H9 (cell line): ENCODE data around the gene RAB11FIP4. TPM values are rescaled to one million over a fixed set of nuclear protein-coding genes. Genes with fewer than 3 reads are reported as not detected.

Experiments used
- DNase-seq: peaks from one replicate; pipeline ENCODE4 v3.0.0-alpha.2; 2017
- H2AFZ ChIP-seq: one replicate; pipeline ENCODE4 v1.6.1; 2013; ENCODE audit warnings: mild to moderate bottlenecking, low read length, control low read depth, moderate library complexity
- H2AK5ac ChIP-seq: 2 replicates; pipeline ENCODE4 v1.6.1; 2013; ENCODE audit warnings: low read length, control low read depth, mixed read lengths; ENCODE audit not compliant: insufficient read length
- H2BK120ac ChIP-seq: one replicate; pipeline ENCODE4 v1.6.1; 2013; ENCODE audit warnings: low read depth, mild to moderate bottlenecking, low read length, control low read depth, inconsistent platforms; ENCODE audit not compliant: poor library complexity, severe bottlenecking
- H2BK12ac ChIP-seq: 2 replicates; pipeline ENCODE4 v1.6.1; 2013; ENCODE audit warnings: low read length, control low read depth, mixed read lengths, low read depth; ENCODE audit not compliant: insufficient read length
- H2BK15ac ChIP-seq: 2 replicates; pipeline ENCODE4 v1.6.1; 2013; ENCODE audit warnings: low read depth, low read length, control low read depth
- H2BK20ac ChIP-seq: one replicate; pipeline ENCODE4 v1.6.1; 2013; ENCODE audit warnings: low read depth, mild to moderate bottlenecking, low read length, control low read depth, inconsistent platforms; ENCODE audit not compliant: poor library complexity, severe bottlenecking
- H2BK5ac ChIP-seq: 2 replicates; pipeline ENCODE4 v1.6.1; 2013; ENCODE audit warnings: low read length, control low read depth, mixed read lengths; ENCODE audit not compliant: insufficient read length
- H3K14ac ChIP-seq: 2 replicates; pipeline ENCODE4 v1.6.1; 2013; ENCODE audit warnings: low read length, control low read depth; ENCODE audit not compliant: insufficient read depth
- H3K18ac ChIP-seq: 2 replicates; pipeline ENCODE4 v1.6.1; 2013; ENCODE audit warnings: low read depth, mild to moderate bottlenecking, mixed read lengths, low read length, control low read depth; ENCODE audit not compliant: insufficient read length
- H3K23ac ChIP-seq: 2 replicates; pipeline ENCODE4 v1.6.1; 2013; ENCODE audit warnings: low read length, control low read depth, mixed read lengths, low read depth; ENCODE audit not compliant: insufficient read length
- H3K23me2 ChIP-seq: 2 replicates; pipeline ENCODE4 v1.6.1; 2013; ENCODE audit warnings: low read depth, mild to moderate bottlenecking, mixed read lengths, low read length, control low read depth; ENCODE audit not compliant: insufficient read length, poor library complexity, severe bottlenecking
- H3K27ac ChIP-seq: 2 replicates; pipeline ENCODE4 v1.5.1; 2013; ENCODE audit warnings: low read length, control low read depth, mixed read lengths, low read depth; ENCODE audit not compliant: insufficient read length
- H3K27me3 ChIP-seq: 2 replicates; pipeline ENCODE4 v1.6.1; 2013; ENCODE audit warnings: low read length, control low read depth, inconsistent platforms; ENCODE audit not compliant: insufficient read depth
- H3K4ac ChIP-seq: 2 replicates; pipeline ENCODE4 v1.6.1; 2013; ENCODE audit warnings: low read depth, mild to moderate bottlenecking, control low read depth, inconsistent platforms, low read length, moderate library complexity
- H3K4me1 ChIP-seq: 2 replicates; pipeline ENCODE4 v1.6.1; 2013; ENCODE audit warnings: low read length, control low read depth, inconsistent platforms; ENCODE audit not compliant: insufficient read depth
- H3K4me2 ChIP-seq: 2 replicates; pipeline ENCODE4 v1.6.1; 2013; ENCODE audit warnings: low read length, control low read depth, mixed read lengths; ENCODE audit not compliant: insufficient read length, insufficient read depth
- H3K56ac ChIP-seq: 2 replicates; pipeline ENCODE4 v1.6.1; 2013; ENCODE audit warnings: low read depth, mild to moderate bottlenecking, mixed read lengths, low read length, control low read depth; ENCODE audit not compliant: insufficient read length
- H3K79me1 ChIP-seq: 2 replicates; pipeline ENCODE4 v1.6.1; 2013; ENCODE audit warnings: low read depth, mild to moderate bottlenecking, moderate library complexity, low read length, control low read depth, inconsistent platforms; ENCODE audit not compliant: insufficient read depth, poor library complexity, severe bottlenecking
- H3K79me2 ChIP-seq: 2 replicates; pipeline ENCODE4 v1.6.1; 2013; ENCODE audit warnings: low read length, control low read depth, inconsistent platforms; ENCODE audit not compliant: insufficient read depth
- H3K9ac ChIP-seq: 2 replicates; pipeline ENCODE4 v1.6.1; 2013; ENCODE audit warnings: low read length, control low read depth, mixed read lengths; ENCODE audit not compliant: insufficient read length; ENCODE audit errors: extremely low read depth
- H3K9me3 ChIP-seq: one replicate; pipeline ENCODE4 v1.6.1; 2013; ENCODE audit warnings: low read depth, low read length, inconsistent platforms; ENCODE audit not compliant: control insufficient read depth
- H3T11ph ChIP-seq: one replicate; pipeline ENCODE4 v1.6.1; 2013; ENCODE audit warnings: mild to moderate bottlenecking, low read length, control low read depth, inconsistent platforms
- H4K20me1 ChIP-seq: one replicate; pipeline ENCODE4 v1.6.1; 2013; ENCODE audit not compliant: control insufficient read depth, insufficient read length, insufficient read depth
- H4K5ac ChIP-seq: 2 replicates; pipeline ENCODE4 v1.6.1; 2013; ENCODE audit warnings: low read depth, mild to moderate bottlenecking, mixed read lengths, low read length, control low read depth; ENCODE audit not compliant: insufficient read length
- H4K8ac ChIP-seq: replicated peaks from 2 replicates; pipeline ENCODE4 v1.6.1; 2013; ENCODE audit warnings: low read length, control low read depth, mixed read lengths, low read depth; ENCODE audit not compliant: insufficient read length
- H4K91ac ChIP-seq: 2 replicates; pipeline ENCODE4 v1.6.1; 2013; ENCODE audit warnings: low read depth, mild to moderate bottlenecking, moderate library complexity, mixed read lengths, low read length, control low read depth; ENCODE audit not compliant: insufficient read length
- H3K27ac Mint-ChIP-seq, 3 experiments: 2 replicates in 2 of 3; 3 replicates in 1 of 3; pipeline ENCODE4 v1.8.0; 2020 to 2021; ENCODE audit warnings: mixed read lengths in 3 of 3, mild to moderate bottlenecking in 1 of 3, moderate library complexity in 1 of 3
- H3K27me3 Mint-ChIP-seq: 2 replicates; pipeline ENCODE4 v1.8.0; 2021; ENCODE audit warnings: low read depth, mild to moderate bottlenecking, moderate library complexity, mixed read lengths
- H3K36me3 Mint-ChIP-seq, 3 experiments: 2 replicates in 2 of 3; 3 replicates in 1 of 3; pipeline ENCODE4 v1.8.0; 2020 to 2021; ENCODE audit warnings: low read depth in 3 of 3, mixed read lengths in 3 of 3; ENCODE audit not compliant: insufficient read depth in 1 of 3
- H3K4me1 Mint-ChIP-seq, 2 experiments: 2 replicates each; pipeline ENCODE4 v1.8.0; 2020; ENCODE audit warnings: mixed read lengths in 2 of 2
- H3K4me3 Mint-ChIP-seq, 2 experiments: 2 replicates in 1 of 2; 3 replicates in 1 of 2; pipeline ENCODE4 v1.8.0; 2020 to 2021; ENCODE audit warnings: mild to moderate bottlenecking in 2 of 2, mixed read lengths in 2 of 2, moderate library complexity in 1 of 2
- H3K9me3 Mint-ChIP-seq, 2 experiments: 2 replicates in 1 of 2; 3 replicates in 1 of 2; pipeline ENCODE4 v1.8.0; 2020; ENCODE audit warnings: mild to moderate bottlenecking in 2 of 2, mixed read lengths in 2 of 2, moderate library complexity in 1 of 2
- CTCF ChIP-seq: fragments of 200-600 bp; sonication (generic); conservative IDR thresholded peaks from 3 replicates; pipeline ENCODE4 v1.8.0; 2021; ENCODE audit warnings: antibody characterized with exemption, mild to moderate bottlenecking
- WGBS: extraction: QIAGEN DNeasy Blood & Tissue Kit; methylation state at CpG from one replicate; pipeline ENCODE4 v1.1.7; 2013; ENCODE audit warnings: missing lambda C conversion rate, low lambda C conversion rate, mixed read lengths; ENCODE audit not compliant: insufficient read length; ENCODE audit errors: extremely low coverage; 5-methylcytosine and 5-hydroxymethylcytosine counted together
- total RNA-seq: library from RNA; stranded (reverse); gene quantifications from 2 replicates; pipeline ENCODE4 v1.2.1, GENCODE V29; 2021

The RAB11FIP4 gene
- total RNA-seq, 1 experiment from 2014 or later = 25.7 TPM

GRCh38 chr17:31479062-31479408, 87.6 kb downstream of the RAB11FIP4 start:
- no peak overlapping the region for H3T11ph ChIP-seq
- H3K23me2 ChIP-seq = no peaks in the 10 kb centered on the region
- no peaks in the 10 kb centered on the region for H3K79me1 ChIP-seq
- no CpG with 5 or more reads among the region's 1 CpG for WGBS
- no peak overlapping the region for H2BK20ac ChIP-seq
- H4K5ac ChIP-seq = no peak overlapping the region
- no peaks in the 10 kb centered on the region for H3K36me3 Mint-ChIP-seq
- H3K4me1 Mint-ChIP-seq = peaks cover 8 to 31% of the 10 kb centered on the region in 2 experiments
- H3K4me2 ChIP-seq = no peak overlapping the region
- no peak overlapping the region for H4K8ac ChIP-seq
- H3K23ac ChIP-seq = no peak overlapping the region
- H3K9ac ChIP-seq = no peak overlapping the region
- H3K79me2 ChIP-seq = no peaks in the 10 kb centered on the region
- no peak for DNase-seq
- H3K9me3 ChIP-seq = no peaks in the 10 kb centered on the region
- no peak overlapping the region for H3K4ac ChIP-seq
- H3K27me3 Mint-ChIP-seq = no peaks in the 10 kb centered on the region; the same call in none of the 2 replicates
- H3K4me3 Mint-ChIP-seq = no peak overlapping the region
- no peak overlapping the region for H2AK5ac ChIP-seq
- no peaks in the 10 kb centered on the region for H4K20me1 ChIP-seq
- H2AFZ ChIP-seq = no peak overlapping the region
- no peak overlapping the region for H2BK5ac ChIP-seq
- H3K56ac ChIP-seq = no peak overlapping the region
- H3K27me3 ChIP-seq = no peaks in the 10 kb centered on the region
- no peaks in the 10 kb centered on the region for H3K4me1 ChIP-seq
- H4K91ac ChIP-seq = no peak overlapping the region
- H2BK15ac ChIP-seq = no peak overlapping the region
- no peak for TF ChIP-seq CTCF
- H3K9me3 Mint-ChIP-seq = no peaks in the 10 kb centered on the region
- no peak overlapping the region for H3K27ac ChIP-seq
- no peak overlapping the region for H3K27ac Mint-ChIP-seq
- no peak overlapping the region for H3K18ac ChIP-seq
- H3K14ac ChIP-seq = no peak overlapping the region
- H2BK12ac ChIP-seq = no peak overlapping the region
- no peak overlapping the region for H2BK120ac ChIP-seq
